ENCODE measurements around the gene C1orf105. TPM values are rescaled to one million over a fixed set of nuclear protein-coding genes. Genes with fewer than 3 reads are reported as not detected.

The C1orf105 gene
- total RNA-seq, 1 experiment from 2014 or later = not detected

DNA sequence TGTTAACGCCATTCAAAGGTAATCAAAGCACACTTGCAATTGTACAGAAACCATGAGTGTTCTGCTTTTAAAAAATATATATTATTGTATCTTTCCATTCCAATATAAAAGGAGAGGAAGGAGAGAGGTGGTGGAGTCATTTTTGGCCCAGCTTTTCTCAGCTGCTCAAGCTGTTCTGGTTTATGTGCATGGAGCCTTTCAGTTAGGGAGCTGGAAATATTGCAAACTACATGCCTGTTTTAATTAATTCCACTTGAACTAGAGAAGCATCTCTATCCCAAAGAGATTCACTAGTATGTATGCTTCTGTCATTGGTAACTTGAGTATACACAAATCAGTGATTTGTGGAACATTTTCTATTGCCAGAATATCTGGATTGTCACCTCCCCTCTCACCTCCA lies 28.5 kb upstream of the C1orf105 start:
- H3K27me3 Mint-ChIP-seq (ENCODE audit: low read depth) = peaks cover 3% of the 10 kb centered on the region; the same call in 1 of the 2 replicates
- no peak for TF ChIP-seq ZNF396 (CRISPR knock-in tag; IDR thresholded peaks at IDR 0.05; ENCODE audit: borderline replicate concordance)
- TF ChIP-seq SOX15 (CRISPR knock-in tag; IDR thresholded peaks at IDR 0.05) = no peak
- H3K27ac Mint-ChIP-seq = no peak overlapping the region
- H3K36me3 Mint-ChIP-seq = no peaks in the 10 kb centered on the region
- ATAC-seq (no peak), DNase-seq (ENCODE audit: low spot score) (no peak)
- CTCF ChIA-PET = no interaction called here
- peaks cover 47% of the 10 kb centered on the region for H3K4me1 Mint-ChIP-seq
- POLR2A ChIA-PET = no interaction called here
- H3K9me3 Mint-ChIP-seq = no peaks in the 10 kb centered on the region
- H3K4me3 Mint-ChIP-seq = no peak overlapping the region

DNA sequence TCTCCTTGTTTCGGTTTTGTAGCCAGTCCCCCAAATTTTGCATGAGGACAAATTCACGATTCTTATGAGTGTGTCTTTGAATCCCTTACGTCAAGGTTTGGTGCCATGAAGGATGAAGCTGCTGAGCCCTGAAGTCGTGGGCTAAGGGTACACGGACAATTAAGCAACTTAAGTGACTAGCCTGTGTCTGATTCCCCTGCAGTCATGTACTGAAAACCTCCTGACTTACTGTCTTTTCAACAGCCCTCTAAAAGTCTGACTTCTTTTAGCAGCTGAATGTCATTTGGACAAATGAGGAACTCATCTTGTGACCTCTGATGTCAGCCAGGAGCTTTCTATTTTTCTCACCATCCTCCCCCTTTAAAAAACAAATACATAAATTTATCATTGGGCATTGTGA lies 27.1 kb upstream of the C1orf105 start:
- Mint-ChIP-seq H3K36me3 (no peaks in the 10 kb centered on the region), H3K27ac (no peak overlapping the region), H3K4me1 (peaks cover 47% of the 10 kb centered on the region), H3K27me3 (ENCODE audit: low read depth) (peaks cover 3% of the 10 kb centered on the region; the same call in 1 of the 2 replicates), H3K9me3 (no peaks in the 10 kb centered on the region), H3K4me3 (no peak overlapping the region)
- DNase-seq (ENCODE audit: low spot score) = no peak
- no peak for TF ChIP-seq PRRX2 (CRISPR knock-in tag; IDR thresholded peaks at IDR 0.05)
- TF ChIP-seq ZBTB21 (CRISPR knock-in tag; IDR thresholded peaks at IDR 0.05; ENCODE audit: borderline replicate concordance) = no peak
- TF ChIP-seq, protein P1, sequence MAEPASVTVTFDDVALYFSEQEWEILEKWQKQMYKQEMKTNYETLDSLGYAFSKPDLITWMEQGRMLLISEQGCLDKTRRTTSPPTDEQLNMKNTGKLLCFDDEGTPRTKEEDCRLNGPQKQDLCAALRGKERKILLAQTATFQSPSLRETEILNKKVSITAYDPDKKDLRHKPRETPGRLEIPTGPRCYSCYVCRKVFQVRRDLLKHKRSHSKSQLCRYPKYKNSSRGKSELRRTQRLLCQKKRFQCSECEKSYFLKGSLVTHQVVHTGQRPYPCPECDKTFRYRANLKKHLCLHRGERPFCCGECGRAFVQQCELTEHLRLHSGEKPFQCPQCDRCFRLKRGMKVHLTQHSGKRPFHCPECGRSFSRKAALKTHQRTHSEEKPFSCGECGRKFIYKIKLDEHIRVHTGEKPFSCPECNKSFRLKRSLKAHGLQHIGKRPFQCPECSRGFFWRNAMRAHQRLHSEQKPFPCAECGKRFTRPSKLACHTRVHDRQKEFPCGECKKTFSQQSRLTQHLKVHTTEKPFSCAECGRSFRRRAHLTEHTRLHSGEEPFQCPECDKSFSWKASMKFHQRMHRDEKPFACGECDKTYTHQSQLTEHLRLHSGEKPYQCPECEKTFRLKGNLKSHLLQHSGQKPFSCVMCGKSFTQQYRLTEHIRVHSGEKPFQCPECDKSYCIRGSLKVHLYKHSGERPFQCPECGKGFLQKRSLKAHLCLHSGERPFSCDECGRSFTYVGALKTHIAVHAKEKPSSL (CRISPR knock-in tag; conservative IDR thresholded peaks at IDR 0.05) = no peak
- TF ChIP-seq CREM (CRISPR knock-in tag; IDR thresholded peaks at IDR 0.05) = no peak
- TF ChIP-seq OVOL2 (CRISPR knock-in tag; IDR thresholded peaks at IDR 0.05; ENCODE audit: borderline replicate concordance) = no peak
- TF ChIP-seq, protein P2, sequence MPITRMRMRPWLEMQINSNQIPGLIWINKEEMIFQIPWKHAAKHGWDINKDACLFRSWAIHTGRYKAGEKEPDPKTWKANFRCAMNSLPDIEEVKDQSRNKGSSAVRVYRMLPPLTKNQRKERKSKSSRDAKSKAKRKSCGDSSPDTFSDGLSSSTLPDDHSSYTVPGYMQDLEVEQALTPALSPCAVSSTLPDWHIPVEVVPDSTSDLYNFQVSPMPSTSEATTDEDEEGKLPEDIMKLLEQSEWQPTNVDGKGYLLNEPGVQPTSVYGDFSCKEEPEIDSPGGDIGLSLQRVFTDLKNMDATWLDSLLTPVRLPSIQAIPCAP (CRISPR knock-in tag; IDR thresholded peaks at IDR 0.05) = no peak
- TF ChIP-seq ZNF232 (CRISPR knock-in tag; IDR thresholded peaks at IDR 0.05) = no peak
- TF ChIP-seq IRF2 (CRISPR knock-in tag; IDR thresholded peaks at IDR 0.05; ENCODE audit: borderline replicate concordance, low read depth) = no peak
- TF ChIP-seq, protein P3, sequence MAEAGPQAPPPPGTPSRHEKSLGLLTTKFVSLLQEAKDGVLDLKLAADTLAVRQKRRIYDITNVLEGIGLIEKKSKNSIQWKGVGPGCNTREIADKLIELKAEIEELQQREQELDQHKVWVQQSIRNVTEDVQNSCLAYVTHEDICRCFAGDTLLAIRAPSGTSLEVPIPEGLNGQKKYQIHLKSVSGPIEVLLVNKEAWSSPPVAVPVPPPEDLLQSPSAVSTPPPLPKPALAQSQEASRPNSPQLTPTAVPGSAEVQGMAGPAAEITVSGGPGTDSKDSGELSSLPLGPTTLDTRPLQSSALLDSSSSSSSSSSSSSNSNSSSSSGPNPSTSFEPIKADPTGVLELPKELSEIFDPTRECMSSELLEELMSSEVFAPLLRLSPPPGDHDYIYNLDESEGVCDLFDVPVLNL (CRISPR knock-in tag; IDR thresholded peaks at IDR 0.05; ENCODE audit: borderline replicate concordance, low read depth) = no peak
- TF ChIP-seq, protein P4, sequence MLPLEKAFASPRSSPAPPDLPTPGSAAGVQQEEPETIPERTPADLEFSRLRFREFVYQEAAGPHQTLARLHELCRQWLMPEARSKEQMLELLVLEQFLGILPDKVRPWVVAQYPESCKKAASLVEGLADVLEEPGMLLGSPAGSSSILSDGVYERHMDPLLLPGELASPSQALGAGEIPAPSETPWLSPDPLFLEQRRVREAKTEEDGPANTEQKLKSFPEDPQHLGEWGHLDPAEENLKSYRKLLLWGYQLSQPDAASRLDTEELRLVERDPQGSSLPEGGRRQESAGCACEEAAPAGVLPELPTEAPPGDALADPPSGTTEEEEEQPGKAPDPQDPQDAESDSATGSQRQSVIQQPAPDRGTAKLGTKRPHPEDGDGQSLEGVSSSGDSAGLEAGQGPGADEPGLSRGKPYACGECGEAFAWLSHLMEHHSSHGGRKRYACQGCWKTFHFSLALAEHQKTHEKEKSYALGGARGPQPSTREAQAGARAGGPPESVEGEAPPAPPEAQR (CRISPR knock-in tag; IDR thresholded peaks at IDR 0.05) = no peak
- TF ChIP-seq, protein P5, sequence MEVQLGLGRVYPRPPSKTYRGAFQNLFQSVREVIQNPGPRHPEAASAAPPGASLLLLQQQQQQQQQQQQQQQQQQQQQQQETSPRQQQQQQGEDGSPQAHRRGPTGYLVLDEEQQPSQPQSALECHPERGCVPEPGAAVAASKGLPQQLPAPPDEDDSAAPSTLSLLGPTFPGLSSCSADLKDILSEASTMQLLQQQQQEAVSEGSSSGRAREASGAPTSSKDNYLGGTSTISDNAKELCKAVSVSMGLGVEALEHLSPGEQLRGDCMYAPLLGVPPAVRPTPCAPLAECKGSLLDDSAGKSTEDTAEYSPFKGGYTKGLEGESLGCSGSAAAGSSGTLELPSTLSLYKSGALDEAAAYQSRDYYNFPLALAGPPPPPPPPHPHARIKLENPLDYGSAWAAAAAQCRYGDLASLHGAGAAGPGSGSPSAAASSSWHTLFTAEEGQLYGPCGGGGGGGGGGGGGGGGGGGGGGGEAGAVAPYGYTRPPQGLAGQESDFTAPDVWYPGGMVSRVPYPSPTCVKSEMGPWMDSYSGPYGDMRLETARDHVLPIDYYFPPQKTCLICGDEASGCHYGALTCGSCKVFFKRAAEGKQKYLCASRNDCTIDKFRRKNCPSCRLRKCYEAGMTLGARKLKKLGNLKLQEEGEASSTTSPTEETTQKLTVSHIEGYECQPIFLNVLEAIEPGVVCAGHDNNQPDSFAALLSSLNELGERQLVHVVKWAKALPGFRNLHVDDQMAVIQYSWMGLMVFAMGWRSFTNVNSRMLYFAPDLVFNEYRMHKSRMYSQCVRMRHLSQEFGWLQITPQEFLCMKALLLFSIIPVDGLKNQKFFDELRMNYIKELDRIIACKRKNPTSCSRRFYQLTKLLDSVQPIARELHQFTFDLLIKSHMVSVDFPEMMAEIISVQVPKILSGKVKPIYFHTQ (CRISPR knock-in tag; IDR thresholded peaks at IDR 0.05) = no peak
- TF ChIP-seq, protein P6, sequence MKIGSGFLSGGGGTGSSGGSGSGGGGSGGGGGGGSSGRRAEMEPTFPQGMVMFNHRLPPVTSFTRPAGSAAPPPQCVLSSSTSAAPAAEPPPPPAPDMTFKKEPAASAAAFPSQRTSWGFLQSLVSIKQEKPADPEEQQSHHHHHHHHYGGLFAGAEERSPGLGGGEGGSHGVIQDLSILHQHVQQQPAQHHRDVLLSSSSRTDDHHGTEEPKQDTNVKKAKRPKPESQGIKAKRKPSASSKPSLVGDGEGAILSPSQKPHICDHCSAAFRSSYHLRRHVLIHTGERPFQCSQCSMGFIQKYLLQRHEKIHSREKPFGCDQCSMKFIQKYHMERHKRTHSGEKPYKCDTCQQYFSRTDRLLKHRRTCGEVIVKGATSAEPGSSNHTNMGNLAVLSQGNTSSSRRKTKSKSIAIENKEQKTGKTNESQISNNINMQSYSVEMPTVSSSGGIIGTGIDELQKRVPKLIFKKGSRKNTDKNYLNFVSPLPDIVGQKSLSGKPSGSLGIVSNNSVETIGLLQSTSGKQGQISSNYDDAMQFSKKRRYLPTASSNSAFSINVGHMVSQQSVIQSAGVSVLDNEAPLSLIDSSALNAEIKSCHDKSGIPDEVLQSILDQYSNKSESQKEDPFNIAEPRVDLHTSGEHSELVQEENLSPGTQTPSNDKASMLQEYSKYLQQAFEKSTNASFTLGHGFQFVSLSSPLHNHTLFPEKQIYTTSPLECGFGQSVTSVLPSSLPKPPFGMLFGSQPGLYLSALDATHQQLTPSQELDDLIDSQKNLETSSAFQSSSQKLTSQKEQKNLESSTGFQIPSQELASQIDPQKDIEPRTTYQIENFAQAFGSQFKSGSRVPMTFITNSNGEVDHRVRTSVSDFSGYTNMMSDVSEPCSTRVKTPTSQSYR (CRISPR knock-in tag; IDR thresholded peaks at IDR 0.05) = no peak
- no peak for TF ChIP-seq ZNF219 (CRISPR knock-in tag; IDR thresholded peaks at IDR 0.05; ENCODE audit: borderline replicate concordance)
- no peak for TF ChIP-seq HMGA2 (CRISPR knock-in tag; IDR thresholded peaks at IDR 0.05)
- TF ChIP-seq SP1 (CRISPR knock-in tag; conservative IDR thresholded peaks at IDR 0.05) = no peak
- TF ChIP-seq, protein P7, sequence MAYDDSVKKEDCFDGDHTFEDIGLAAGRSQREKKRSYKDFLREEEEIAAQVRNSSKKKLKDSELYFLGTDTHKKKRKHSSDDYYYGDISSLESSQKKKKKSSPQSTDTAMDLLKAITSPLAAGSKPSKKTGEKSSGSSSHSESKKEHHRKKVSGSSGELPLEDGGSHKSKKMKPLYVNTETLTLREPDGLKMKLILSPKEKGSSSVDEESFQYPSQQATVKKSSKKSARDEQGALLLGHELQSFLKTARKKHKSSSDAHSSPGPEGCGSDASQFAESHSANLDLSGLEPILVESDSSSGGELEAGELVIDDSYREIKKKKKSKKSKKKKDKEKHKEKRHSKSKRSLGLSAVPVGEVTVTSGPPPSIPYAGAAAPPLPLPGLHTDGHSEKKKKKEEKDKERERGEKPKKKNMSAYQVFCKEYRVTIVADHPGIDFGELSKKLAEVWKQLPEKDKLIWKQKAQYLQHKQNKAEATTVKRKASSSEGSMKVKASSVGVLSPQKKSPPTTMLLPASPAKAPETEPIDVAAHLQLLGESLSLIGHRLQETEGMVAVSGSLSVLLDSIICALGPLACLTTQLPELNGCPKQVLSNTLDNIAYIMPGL (CRISPR knock-in tag; IDR thresholded peaks at IDR 0.05) = no peak
- TF ChIP-seq, protein P8, sequence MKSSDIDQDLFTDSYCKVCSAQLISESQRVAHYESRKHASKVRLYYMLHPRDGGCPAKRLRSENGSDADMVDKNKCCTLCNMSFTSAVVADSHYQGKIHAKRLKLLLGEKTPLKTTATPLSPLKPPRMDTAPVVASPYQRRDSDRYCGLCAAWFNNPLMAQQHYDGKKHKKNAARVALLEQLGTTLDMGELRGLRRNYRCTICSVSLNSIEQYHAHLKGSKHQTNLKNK (CRISPR knock-in tag; IDR thresholded peaks at IDR 0.05) = no peak
- ChIA-PET CTCF (no interaction called here), POLR2A (no interaction called here)
- no peak for ATAC-seq
